ENCODE data around the gene PKD1L1. TPM values are rescaled to one million over a fixed set of nuclear protein-coding genes. Genes with fewer than 3 reads are reported as not detected.

Gene PKD1L1
- total RNA-seq, 1 experiment from 2014 or later = 0.17 TPM

GRCh38 chr7:47844311-47844710 lies 104.0 kb downstream of the PKD1L1 start:
- Histone ChIP-seq H2AK5ac (ENCODE audit: insufficient read length, low read length) (no peak overlapping the region), H3K4me2 (ENCODE audit: insufficient read depth, insufficient read length, low read length) (no peak overlapping the region), H2BK20ac (ENCODE audit: low read depth, low read length, poor library complexity, severe bottlenecking) (no peak overlapping the region), H4K5ac (ENCODE audit: insufficient read length, low read depth, low read length) (no peak overlapping the region), H3K79me1 (ENCODE audit: insufficient read depth, low read depth, low read length, poor library complexity, severe bottlenecking) (no peaks in the 10 kb centered on the region), H3K79me2 (ENCODE audit: insufficient read depth, low read length) (no peaks in the 10 kb centered on the region), H4K20me1 (ENCODE audit: control insufficient read depth, insufficient read depth, insufficient read length) (no peaks in the 10 kb centered on the region), H3K18ac (ENCODE audit: insufficient read length, low read depth, low read length) (no peak overlapping the region), H3K14ac (ENCODE audit: insufficient read depth, low read length) (no peak overlapping the region), H2BK12ac (ENCODE audit: insufficient read length, low read depth, low read length) (no peak overlapping the region), H3K9me3 (ENCODE audit: control insufficient read depth, low read depth, low read length) (no peaks in the 10 kb centered on the region), H2BK5ac (ENCODE audit: insufficient read length, low read length) (no peak overlapping the region), H3K23me2 (ENCODE audit: insufficient read length, low read depth, low read length, poor library complexity, severe bottlenecking) (no peaks in the 10 kb centered on the region), H3K4me1 (ENCODE audit: insufficient read depth, low read length) (no peaks in the 10 kb centered on the region), H2AFZ (ENCODE audit: low read length) (no peak overlapping the region), H3T11ph (ENCODE audit: low read length) (no peak overlapping the region), H3K9ac (ENCODE audit: extremely low read depth, insufficient read length, low read length) (no peak overlapping the region), H4K91ac (ENCODE audit: insufficient read length, low read depth, low read length) (no peak overlapping the region), H2BK120ac (ENCODE audit: low read depth, low read length, poor library complexity, severe bottlenecking) (no peak overlapping the region), H4K8ac (replicated peaks; ENCODE audit: insufficient read length, low read depth, low read length) (no peak overlapping the region), H3K27me3 (ENCODE audit: insufficient read depth, low read length) (no peaks in the 10 kb centered on the region), H3K56ac (ENCODE audit: insufficient read length, low read depth, low read length) (no peak overlapping the region), H2BK15ac (ENCODE audit: low read depth, low read length) (no peak overlapping the region), H3K4ac (ENCODE audit: low read depth, low read length) (no peak overlapping the region), H3K23ac (ENCODE audit: insufficient read length, low read depth, low read length) (no peak overlapping the region), H3K27ac (ENCODE audit: insufficient read length, low read depth, low read length) (no peak overlapping the region)
- no peak overlapping the region for H3K27ac Mint-ChIP-seq
- no peaks in the 10 kb centered on the region for H3K9me3 Mint-ChIP-seq
- H3K4me1 Mint-ChIP-seq = no peaks in the 10 kb centered on the region
- H3K4me3 Mint-ChIP-seq = no peak overlapping the region
- DNase-seq = no peak
- H3K36me3 Mint-ChIP-seq (ENCODE audit: insufficient read depth in 1 of 3, low read depth in 3 of 3) = no peaks in the 10 kb centered on the region
- peaks cover 6% of the 10 kb centered on the region for H3K27me3 Mint-ChIP-seq (ENCODE audit: low read depth)
- TF ChIP-seq CTCF (conservative IDR thresholded peaks at IDR 0.05) = no peak
